WTC11 (cell line): Measurements from ENCODE around the gene ADARB2.

Source experiments
- CREB1 ChIP-seq: sonication (generic); formaldehyde crosslinking; IDR thresholded peaks from 2 replicates; pipeline ENCODE4 v1.8.0; 2023; ENCODE audit warnings: mild to moderate bottlenecking, missing genetic modification reagents
- CTCF ChIP-seq: fragments of 200-600 bp; IDR thresholded peaks from 2 replicates; pipeline ENCODE4 v1.8.0; 2022; ENCODE audit warnings: antibody characterized with exemption
- E2F5 ChIP-seq: sonication (generic); formaldehyde crosslinking; IDR thresholded peaks from 2 replicates; pipeline ENCODE4 v1.8.1; 2022; ENCODE audit warnings: mild to moderate bottlenecking, moderate library complexity, missing genetic modification reagents
- FOXP1 ChIP-seq: sonication (generic); formaldehyde crosslinking; IDR thresholded peaks from 2 replicates; pipeline ENCODE4 v1.8.0; 2022; ENCODE audit warnings: missing genetic modification reagents, mild to moderate bottlenecking, moderate library complexity, borderline replicate concordance
- MAX ChIP-seq: sonication (generic); formaldehyde crosslinking; IDR thresholded peaks from 2 replicates; pipeline ENCODE4 v1.8.0; 2022; ENCODE audit warnings: mild to moderate bottlenecking, missing genetic modification reagents
- PRDM15 ChIP-seq: sonication (generic); formaldehyde crosslinking; IDR thresholded peaks from 2 replicates; pipeline ENCODE4 v1.8.0; 2022; ENCODE audit warnings: missing genetic modification reagents
- SP1 ChIP-seq: sonication (generic); formaldehyde crosslinking; conservative IDR thresholded peaks from 2 replicates; pipeline ENCODE4 v1.8.1; 2022; ENCODE audit warnings: missing genetic modification reagents
- TEAD1 ChIP-seq: sonication (generic); formaldehyde crosslinking; IDR thresholded peaks from 2 replicates; pipeline ENCODE4 v1.8.0; 2022; ENCODE audit warnings: mild to moderate bottlenecking, missing genetic modification reagents
- ZBTB43 ChIP-seq: sonication (generic); formaldehyde crosslinking; IDR thresholded peaks from 2 replicates; pipeline ENCODE4 v1.8.1; 2023; ENCODE audit warnings: mild to moderate bottlenecking, missing genetic modification reagents
- ZNF317 ChIP-seq: sonication (generic); formaldehyde crosslinking; IDR thresholded peaks from 2 replicates; pipeline ENCODE4 v1.8.1; 2023; ENCODE audit warnings: low read depth, mild to moderate bottlenecking, moderate library complexity, missing genetic modification reagents, borderline replicate concordance
- ZNF416 ChIP-seq: fragments of 250-450 bp; sonication (Bioruptor Pico); IDR thresholded peaks from 2 replicates; pipeline ENCODE4 v1.9.0; 2021; ENCODE audit warnings: mild to moderate bottlenecking, inconsistent platforms
- ZNF671 ChIP-seq: fragments of 250-450 bp; sonication (Bioruptor Pico); IDR thresholded peaks from 2 replicates; pipeline ENCODE4 v1.8.0; 2021; ENCODE audit warnings: mild to moderate bottlenecking
- TF ChIP-seq, protein P1 (sequence below): sonication (generic); formaldehyde crosslinking; IDR thresholded peaks from 2 replicates; pipeline ENCODE4 v1.8.0; 2022; ENCODE audit warnings: mild to moderate bottlenecking, missing genetic modification reagents
- TF ChIP-seq, protein P2 (sequence below): sonication (generic); formaldehyde crosslinking; conservative IDR thresholded peaks from 2 replicates; pipeline ENCODE4 v1.8.1; 2022; ENCODE audit warnings: mild to moderate bottlenecking, missing genetic modification reagents

DNA sequence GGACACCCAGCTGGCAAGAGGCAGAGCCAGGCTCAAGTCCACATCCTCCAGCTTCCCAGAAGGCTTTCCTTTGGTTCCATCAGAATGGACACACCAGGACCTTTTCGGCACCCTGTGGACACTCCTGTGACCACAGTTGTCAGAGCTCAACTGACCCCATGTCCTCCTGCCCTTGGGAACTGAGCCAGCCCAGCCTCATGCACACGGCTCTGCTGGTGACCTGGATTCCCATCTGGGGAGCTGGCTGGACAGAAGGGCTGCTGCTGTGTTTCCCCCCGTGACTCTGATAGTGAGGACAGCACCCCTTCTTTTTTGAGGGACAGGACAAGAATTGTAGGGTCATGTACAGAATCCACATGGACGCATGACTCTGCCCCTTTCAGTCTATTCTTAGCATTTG is 392.0 kb downstream of the ADARB2 start:
- TF ChIP-seq CTCF, result no peak
- TF ChIP-seq FOXP1 (CRISPR knock-in tag), result no peak
- no peak for TF ChIP-seq MAX
- TF ChIP-seq ZBTB43 (CRISPR knock-in tag), result no peak
- no peak for TF ChIP-seq ZNF671
- TF ChIP-seq, protein P1, sequence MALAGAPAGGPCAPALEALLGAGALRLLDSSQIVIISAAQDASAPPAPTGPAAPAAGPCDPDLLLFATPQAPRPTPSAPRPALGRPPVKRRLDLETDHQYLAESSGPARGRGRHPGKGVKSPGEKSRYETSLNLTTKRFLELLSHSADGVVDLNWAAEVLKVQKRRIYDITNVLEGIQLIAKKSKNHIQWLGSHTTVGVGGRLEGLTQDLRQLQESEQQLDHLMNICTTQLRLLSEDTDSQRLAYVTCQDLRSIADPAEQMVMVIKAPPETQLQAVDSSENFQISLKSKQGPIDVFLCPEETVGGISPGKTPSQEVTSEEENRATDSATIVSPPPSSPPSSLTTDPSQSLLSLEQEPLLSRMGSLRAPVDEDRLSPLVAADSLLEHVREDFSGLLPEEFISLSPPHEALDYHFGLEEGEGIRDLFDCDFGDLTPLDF (CRISPR knock-in tag), result no peak
- no peak for TF ChIP-seq E2F5
- TF ChIP-seq ZNF416 (CRISPR knock-in tag), result no peak
- TF ChIP-seq CREB1, result no peak
- TF ChIP-seq TEAD1, result no peak
- no peak for TF ChIP-seq SP1
- TF ChIP-seq, protein P2, sequence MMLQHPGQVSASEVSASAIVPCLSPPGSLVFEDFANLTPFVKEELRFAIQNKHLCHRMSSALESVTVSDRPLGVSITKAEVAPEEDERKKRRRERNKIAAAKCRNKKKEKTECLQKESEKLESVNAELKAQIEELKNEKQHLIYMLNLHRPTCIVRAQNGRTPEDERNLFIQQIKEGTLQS (CRISPR knock-in tag), result no peak
- no peak for TF ChIP-seq ZNF317 (CRISPR knock-in tag)
- no peak for TF ChIP-seq PRDM15 (CRISPR knock-in tag)
